ENCODE measurements around the gene SFXN1.
A peak's percentile ranks its signal among the peaks of the same experiment; 100 is the strongest.
"Not testable (repeated sequence)": the region's sequence is repeated elsewhere in the genome, so short reads cannot be mapped to it uniquely, and the experiment has no call there.

SFXN1 gene, protein sequence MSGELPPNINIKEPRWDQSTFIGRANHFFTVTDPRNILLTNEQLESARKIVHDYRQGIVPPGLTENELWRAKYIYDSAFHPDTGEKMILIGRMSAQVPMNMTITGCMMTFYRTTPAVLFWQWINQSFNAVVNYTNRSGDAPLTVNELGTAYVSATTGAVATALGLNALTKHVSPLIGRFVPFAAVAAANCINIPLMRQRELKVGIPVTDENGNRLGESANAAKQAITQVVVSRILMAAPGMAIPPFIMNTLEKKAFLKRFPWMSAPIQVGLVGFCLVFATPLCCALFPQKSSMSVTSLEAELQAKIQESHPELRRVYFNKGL

GRCh38 chr5:175478384-175479124 lies at the start of gene SFXN1:
SFXN1 (plus strand) TSS chr5:175478560; CDS start chr5:175492104, 13,544 bp downstream.
- Histone ChIP-seq H3K4me1 (ENCODE audit: insufficient read depth, low read length) (peaks cover 13% of the 10 kb centered on the region), H3K27ac (ENCODE audit: low read depth, low read length) (peak within 1 kb of the TSS; percentile 61), H3K9me3 (ENCODE audit: low read length) (no peaks in the 10 kb centered on the region), H3K9ac (ENCODE audit: low read length) (peak within 1 kb of the TSS; percentile 24), H3K4me3 (ENCODE audit: low read depth in 1 of 2, low read length in 2 of 2) (peak within 1 kb of the TSS; percentile 62 to 86), H3K36me3 (ENCODE audit: insufficient read depth, low read length) (no peaks in the 10 kb centered on the region), H3K27me3 (ENCODE audit: control insufficient read depth in 1 of 2, insufficient read depth in 2 of 2, low read length in 2 of 2) (no peaks in the 10 kb centered on the region)

DNA sequence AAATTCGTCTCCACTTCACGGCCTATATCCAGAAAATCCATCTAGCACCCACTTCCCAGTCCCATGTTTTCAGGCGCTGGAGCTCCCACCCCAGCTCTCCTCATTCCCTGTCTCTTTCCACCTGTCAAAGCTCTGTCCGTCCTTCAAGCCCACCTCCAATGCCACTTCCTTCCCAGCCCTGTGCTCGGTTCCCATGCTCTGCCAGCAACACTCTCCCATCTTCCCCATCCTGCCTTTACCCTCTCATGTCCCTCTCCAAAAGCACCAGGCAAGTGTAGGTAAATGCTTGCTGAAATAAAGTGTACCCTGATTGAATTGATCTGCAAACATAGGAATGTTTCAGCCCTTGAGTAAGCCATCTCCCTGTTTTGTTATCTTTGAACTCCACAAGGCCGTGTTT lies 43.6 kb upstream of the SFXN1 start:
- Histone ChIP-seq H3K36me3 (ENCODE audit: insufficient read depth, low read length) (no peaks in the 10 kb centered on the region), H3K9ac (ENCODE audit: low read length) (no peak overlapping the region), H3K27ac (ENCODE audit: low read depth, low read length) (no peak overlapping the region), H3K4me1 (ENCODE audit: insufficient read depth, low read length) (no peaks in the 10 kb centered on the region), H3K9me3 (ENCODE audit: low read length) (no peaks in the 10 kb centered on the region), H3K4me3 (ENCODE audit: low read depth in 1 of 2, low read length in 2 of 2) (no peak overlapping the region), H3K27me3 (ENCODE audit: control insufficient read depth in 1 of 2, insufficient read depth in 2 of 2, low read length in 2 of 2) (no peaks in the 10 kb centered on the region)

GRCh38 chr5:175436359-175436758 lies 42.0 kb upstream of the SFXN1 start:
- Histone ChIP-seq H3K9ac (ENCODE audit: low read length) (no peak overlapping the region), H3K4me3 (ENCODE audit: low read depth in 1 of 2, low read length in 2 of 2) (no peak overlapping the region), H3K27ac (ENCODE audit: low read depth, low read length) (no peak overlapping the region), H3K27me3 (ENCODE audit: control insufficient read depth in 1 of 2, insufficient read depth in 2 of 2, low read length in 2 of 2) (peaks cover 0 to 1% of the 10 kb centered on the region in 2 donors), H3K4me1 (ENCODE audit: insufficient read depth, low read length) (no peaks in the 10 kb centered on the region), H3K36me3 (ENCODE audit: insufficient read depth, low read length) (no peaks in the 10 kb centered on the region), H3K9me3 (ENCODE audit: low read length) (no peaks in the 10 kb centered on the region)

GRCh38 chr5:175438234-175438857 lies 40.0 kb upstream of the SFXN1 start:
- H3K27ac ChIP-seq (ENCODE audit: low read depth, low read length), result no peak overlapping the region
- peaks cover 7 to 8% of the 10 kb centered on the region in 2 donors for H3K27me3 ChIP-seq (ENCODE audit: control insufficient read depth in 1 of 2, insufficient read depth in 2 of 2, low read length in 2 of 2)

GRCh38 chr5:175443514-175444059 lies 34.8 kb upstream of the SFXN1 start:
- no peaks in the 10 kb centered on the region for H3K36me3 ChIP-seq (ENCODE audit: insufficient read depth, low read length)
- H3K27me3 ChIP-seq (ENCODE audit: control insufficient read depth in 1 of 2, insufficient read depth in 2 of 2, low read length in 2 of 2), result peaks cover 19 to 30% of the 10 kb centered on the region in 2 donors
- no peak overlapping the region for H3K27ac ChIP-seq (ENCODE audit: low read depth, low read length)
- no peaks in the 10 kb centered on the region for H3K4me1 ChIP-seq (ENCODE audit: insufficient read depth, low read length)
- no peaks in the 10 kb centered on the region for H3K9me3 ChIP-seq (ENCODE audit: low read length)
- H3K4me3 ChIP-seq (ENCODE audit: low read depth in 1 of 2, low read length in 2 of 2), result no peak overlapping the region
- no peak overlapping the region for H3K9ac ChIP-seq (ENCODE audit: low read length)

More at GRCh38 chr5:175438234-175438857, 40.0 kb upstream of the SFXN1 start:
- Histone ChIP-seq H3K4me3 (ENCODE audit: low read depth in 1 of 2, low read length in 2 of 2) (no peak overlapping the region), H3K4me1 (ENCODE audit: insufficient read depth, low read length) (no peaks in the 10 kb centered on the region), H3K9ac (ENCODE audit: low read length) (no peak overlapping the region), H3K36me3 (ENCODE audit: insufficient read depth, low read length) (no peaks in the 10 kb centered on the region), H3K9me3 (ENCODE audit: low read length) (no peaks in the 10 kb centered on the region)

- peak within 1 kb of the TSS in 1 of 2 donors; percentile 27 for H3K4me3 ChIP-seq (ENCODE audit: low read depth in 1 of 2, low read length in 2 of 2)
- no peak within 1 kb of the TSS for H3K9ac ChIP-seq (ENCODE audit: low read length)
These were observed 34.1 kb upstream of the SFXN1 start, which contains the start of gene DRD1 for GRCh38 chr5:175444060-175444904. DRD1 (minus strand) TSS chr5:175444182; CDS start chr5:175443099, 1,083 bp downstream.

GRCh38 chr5:175444905-175445456 lies 33.4 kb upstream of the SFXN1 start:
- H3K36me3 ChIP-seq (ENCODE audit: insufficient read depth, low read length), result no peaks in the 10 kb centered on the region
- H3K9me3 ChIP-seq (ENCODE audit: low read length), result no peaks in the 10 kb centered on the region
- H3K4me3 ChIP-seq (ENCODE audit: low read depth in 1 of 2, low read length in 2 of 2), result no peak overlapping the region
- H3K9ac ChIP-seq (ENCODE audit: low read length), result no peak overlapping the region
- H3K27ac ChIP-seq (ENCODE audit: low read depth, low read length), result no peak overlapping the region
- peaks cover 19 to 30% of the 10 kb centered on the region in 2 donors for H3K27me3 ChIP-seq (ENCODE audit: control insufficient read depth in 1 of 2, insufficient read depth in 2 of 2, low read length in 2 of 2)
- no peaks in the 10 kb centered on the region for H3K4me1 ChIP-seq (ENCODE audit: insufficient read depth, low read length)

More at GRCh38 chr5:175444060-175444904, 34.1 kb upstream of the SFXN1 start, which contains the start of gene DRD1:
- H3K4me1 ChIP-seq (ENCODE audit: insufficient read depth, low read length), result no peaks in the 10 kb centered on the region
- H3K9me3 ChIP-seq (ENCODE audit: low read length), result no peaks in the 10 kb centered on the region
- H3K27ac ChIP-seq (ENCODE audit: low read depth, low read length), result no peak within 1 kb of the TSS
- no peaks in the 10 kb centered on the region for H3K36me3 ChIP-seq (ENCODE audit: insufficient read depth, low read length)
- peaks cover 19 to 30% of the 10 kb centered on the region in 2 donors for H3K27me3 ChIP-seq (ENCODE audit: control insufficient read depth in 1 of 2, insufficient read depth in 2 of 2, low read length in 2 of 2)

GRCh38 chr5:175446378-175446777 lies 32.0 kb upstream of the SFXN1 start:
- H3K36me3 ChIP-seq (ENCODE audit: insufficient read depth, low read length); H3K9me3 ChIP-seq (ENCODE audit: low read length); H3K4me3 ChIP-seq (ENCODE audit: low read depth in 1 of 2, low read length in 2 of 2); H3K9ac ChIP-seq (ENCODE audit: low read length); H3K4me1 ChIP-seq (ENCODE audit: insufficient read depth, low read length); H3K27ac ChIP-seq (ENCODE audit: low read depth, low read length): not testable (repeated sequence)
- H3K27me3 ChIP-seq (ENCODE audit: control insufficient read depth in 1 of 2, insufficient read depth in 2 of 2, low read length in 2 of 2), result peaks cover 19 to 28% of the 10 kb centered on the region in 2 donors

DNA sequence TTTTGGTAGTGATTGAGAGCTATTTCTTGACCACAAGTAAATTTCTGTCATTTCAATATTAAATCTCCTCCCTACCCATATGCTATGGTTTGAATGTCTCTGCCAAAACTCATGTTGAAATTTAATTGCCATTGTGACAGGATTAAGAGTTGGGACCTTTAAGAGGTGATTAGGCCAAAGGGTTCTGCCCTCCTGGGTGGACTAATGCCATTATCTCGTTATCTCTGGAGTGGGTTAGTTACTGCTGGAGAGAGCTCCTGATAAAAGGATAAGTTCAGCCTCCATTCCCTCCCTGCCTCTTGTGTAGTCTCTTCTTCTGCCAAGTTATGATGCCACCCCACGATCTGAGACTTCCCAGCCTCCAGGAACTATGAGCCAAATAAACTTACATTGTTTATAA lies 30.8 kb upstream of the SFXN1 start:
- Histone ChIP-seq H3K36me3 (ENCODE audit: insufficient read depth, low read length) (no peaks in the 10 kb centered on the region), H3K4me1 (ENCODE audit: insufficient read depth, low read length) (no peaks in the 10 kb centered on the region), H3K27ac (ENCODE audit: low read depth, low read length) (no peak overlapping the region), H3K27me3 (ENCODE audit: control insufficient read depth in 1 of 2, insufficient read depth in 2 of 2, low read length in 2 of 2) (peaks cover 22 to 23% of the 10 kb centered on the region in 2 donors), H3K9me3 (ENCODE audit: low read length) (no peaks in the 10 kb centered on the region), H3K9ac (ENCODE audit: low read length) (no peak overlapping the region), H3K4me3 (ENCODE audit: low read depth in 1 of 2, low read length in 2 of 2) (no peak overlapping the region)

DNA sequence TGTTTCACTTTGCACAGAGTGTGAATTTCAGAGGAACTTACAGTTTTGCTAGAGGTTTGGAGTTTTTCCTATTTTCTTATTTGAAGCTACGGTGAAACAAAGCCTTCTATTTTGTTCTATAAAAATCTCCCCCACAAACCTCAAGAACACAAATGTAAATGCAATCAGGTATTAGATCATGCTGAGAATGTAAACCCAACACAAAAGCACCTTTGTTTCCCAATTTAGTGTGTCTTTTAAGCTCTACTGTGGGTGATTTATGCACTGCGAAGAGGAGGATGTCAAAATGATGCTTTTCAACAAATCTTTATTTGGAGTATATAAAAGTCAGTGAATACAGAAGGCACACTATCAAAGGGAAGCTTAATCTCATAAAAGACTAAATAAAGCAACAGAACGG lies 30.1 kb upstream of the SFXN1 start:
- Histone ChIP-seq H3K27ac (ENCODE audit: low read depth, low read length) (no peak overlapping the region), H3K9ac (ENCODE audit: low read length) (no peak overlapping the region), H3K4me1 (ENCODE audit: insufficient read depth, low read length) (no peaks in the 10 kb centered on the region), H3K27me3 (ENCODE audit: control insufficient read depth in 1 of 2, insufficient read depth in 2 of 2, low read length in 2 of 2) (peaks cover 15 to 23% of the 10 kb centered on the region in 2 donors), H3K36me3 (ENCODE audit: insufficient read depth, low read length) (no peaks in the 10 kb centered on the region), H3K4me3 (ENCODE audit: low read depth in 1 of 2, low read length in 2 of 2) (no peak overlapping the region), H3K9me3 (ENCODE audit: low read length) (no peaks in the 10 kb centered on the region)
